GM12891 (cell line): Measurements from ENCODE around the gene ELFN2.

Experiments used
- DNase-seq: peaks from one replicate; pipeline ENCODE4 v3.0.0; 2011; ENCODE audit warnings: low spot score; ENCODE audit not compliant: insufficient read length
- FAIRE-seq: peaks from 2 replicates; lab custom pipeline; 2011; peaks lifted over from hg19 to GRCh38; lab: Jason Lieb, UNC
- PAX5 ChIP-seq: IDR thresholded peaks from 2 replicates; pipeline ENCODE4 v1.6.1; 2011; ENCODE audit warnings: low read length, moderate library complexity, mild to moderate bottlenecking; ENCODE audit not compliant: insufficient read depth, severe bottlenecking
- POLR2A ChIP-seq: IDR thresholded peaks from 2 replicates; pipeline ENCODE4 v1.6.1; 2011; ENCODE audit warnings: low read depth, low read length, control low read depth
- POLR2AphosphoS5 ChIP-seq: IDR thresholded peaks from 2 replicates; pipeline ENCODE4 v1.6.1; 2011; ENCODE audit warnings: low read depth, low read length, control low read depth
- POU2F2 ChIP-seq: IDR thresholded peaks from 2 replicates; pipeline ENCODE4 v1.6.1; 2011; ENCODE audit warnings: low read depth, mild to moderate bottlenecking, control low read depth, low read length, moderate library complexity
- SPI1 ChIP-seq: IDR thresholded peaks from 2 replicates; pipeline ENCODE4 v1.6.1; 2011; ENCODE audit warnings: low read depth, low read length, control low read depth
- TAF1 ChIP-seq: IDR thresholded peaks from 2 replicates; pipeline ENCODE4 v1.6.1; 2011; ENCODE audit warnings: low read depth, low read length, control low read depth

ELFN2 gene

DNA sequence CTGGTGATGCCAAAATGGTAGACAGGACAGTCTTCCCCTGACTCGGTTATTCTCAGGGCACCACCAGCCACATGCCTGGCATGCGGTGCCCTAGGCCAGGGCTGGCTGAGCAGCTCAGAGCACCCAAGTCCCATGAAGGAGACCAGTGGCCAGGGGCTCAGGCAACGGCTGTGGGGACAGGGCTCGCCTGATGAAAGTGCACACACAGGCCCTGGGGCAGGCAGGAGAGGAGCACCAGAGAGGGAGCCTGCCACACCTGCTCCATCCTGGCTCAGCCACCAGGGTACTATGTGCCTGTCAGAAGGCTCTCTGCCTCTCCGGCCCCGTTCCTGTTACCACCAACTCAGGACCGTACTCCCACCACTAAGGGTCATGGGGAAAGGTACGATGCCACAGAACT, 12.1 kb downstream of the ELFN2 start:
- TF ChIP-seq TAF1 (no peak), SPI1 (no peak), POLR2A (no peak), POLR2AphosphoS5 (no peak), POU2F2 (no peak), PAX5 (no peak)

DNA sequence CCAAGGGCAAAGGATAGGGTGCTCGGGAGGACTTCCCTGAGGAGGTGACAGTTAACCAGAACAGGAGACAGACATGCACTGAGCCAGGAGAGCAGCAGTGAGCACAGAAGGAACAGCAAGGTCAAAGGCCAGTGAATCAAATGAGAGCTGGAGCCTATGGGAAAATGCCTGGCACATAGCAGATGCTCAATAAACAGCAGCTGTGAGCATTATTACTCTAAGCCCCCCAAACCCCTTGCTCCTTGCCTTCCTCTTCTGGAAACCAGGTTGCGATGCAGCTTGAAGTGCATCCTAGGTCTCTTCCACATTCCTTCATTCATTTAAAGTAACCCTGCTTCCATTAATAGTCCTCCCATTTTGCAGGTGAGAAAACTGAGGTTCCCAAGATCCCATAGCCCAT, 13.0 kb downstream of the ELFN2 start:
- DNase-seq (no peak), FAIRE-seq (no peak)
- TF ChIP-seq POLR2AphosphoS5 (no peak), SPI1 (no peak), PAX5 (no peak), TAF1 (no peak)

More for the DNA sequence above, 12.1 kb downstream of the ELFN2 start:
- no peak for DNase-seq
- FAIRE-seq = no peak

DNA sequence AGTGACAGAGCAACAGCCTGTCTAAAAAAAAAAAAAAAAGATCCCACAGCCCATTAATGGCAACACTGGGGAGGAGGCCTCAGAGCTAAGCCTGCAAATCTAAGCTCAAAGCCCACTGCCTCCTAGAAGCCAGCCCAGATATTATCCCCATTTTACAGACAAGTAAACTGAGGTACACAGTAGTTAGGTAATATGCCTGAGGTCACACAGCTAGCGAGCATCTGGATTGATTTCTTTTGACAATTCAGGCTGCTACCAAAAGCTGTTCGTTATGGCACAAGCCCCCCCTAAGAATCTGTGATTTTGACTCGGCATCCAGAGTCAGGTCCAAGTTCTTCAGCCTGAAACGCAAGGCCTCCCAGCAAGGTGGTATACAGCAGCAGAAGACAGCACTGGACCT, 13.7 kb downstream of the ELFN2 start:
- TF ChIP-seq POLR2A (no peak), POU2F2 (no peak)
- FAIRE-seq (no peak), DNase-seq (no peak)

DNA sequence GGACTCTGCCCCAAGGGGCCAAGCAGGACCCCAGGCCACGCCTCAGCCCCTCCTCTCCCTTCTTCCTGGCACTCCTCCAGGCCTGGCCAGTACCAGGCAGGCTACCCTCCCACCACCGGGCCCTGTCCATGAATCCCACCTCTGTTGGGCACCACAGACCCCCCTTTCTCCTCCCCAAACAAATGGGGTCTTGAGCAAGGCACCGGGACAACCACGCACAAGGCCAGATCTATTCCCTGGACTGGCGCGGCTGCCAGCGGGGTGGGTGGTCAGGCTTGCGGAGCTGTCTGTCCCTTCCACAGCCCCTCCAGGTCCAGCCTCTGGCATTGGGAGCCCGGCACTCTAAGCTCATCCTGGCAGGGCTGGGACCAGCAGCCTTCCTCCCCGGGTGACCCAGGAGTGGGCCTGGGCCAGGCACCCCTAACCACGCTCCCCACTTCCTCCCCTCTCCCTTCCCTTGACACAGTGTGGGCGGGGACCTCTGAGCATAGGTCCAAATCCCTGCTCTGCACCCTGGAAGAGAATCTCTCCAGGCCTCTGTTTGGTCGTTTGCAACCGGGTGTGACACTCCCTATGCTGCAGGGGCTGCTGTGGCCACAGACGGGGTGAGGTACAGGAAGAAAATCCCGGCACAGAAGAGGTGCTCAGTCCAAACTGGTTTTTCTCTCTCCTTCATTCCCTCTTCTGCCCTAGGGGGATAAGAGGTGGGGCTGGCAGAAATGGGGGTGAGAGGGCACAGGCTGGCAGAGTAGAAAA, 14.6 kb downstream of the ELFN2 start:
- FAIRE-seq (no peak), DNase-seq (no peak)
- TF ChIP-seq POLR2AphosphoS5 = no peak

DNA sequence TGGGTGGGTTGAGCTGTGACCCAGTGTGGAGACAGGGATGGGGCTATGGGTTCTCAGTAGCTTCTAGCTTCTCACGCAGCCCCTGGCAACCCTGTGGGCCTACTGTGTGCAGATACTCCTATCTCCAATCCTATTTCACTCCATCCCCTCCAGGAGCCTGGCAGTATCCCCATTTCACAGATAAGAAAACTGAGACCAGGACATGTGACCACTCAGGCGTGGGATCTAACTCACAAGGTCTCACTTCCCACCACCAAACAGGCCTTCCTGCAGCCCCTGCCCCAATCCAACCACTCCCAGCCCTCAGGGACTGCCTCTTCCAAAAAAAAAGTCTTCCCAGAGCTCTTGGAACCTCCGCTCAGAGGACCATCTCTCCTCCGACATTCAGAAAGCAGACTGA, 15.6 kb downstream of the ELFN2 start:
- FAIRE-seq = no peak
- no peak for DNase-seq

DNA sequence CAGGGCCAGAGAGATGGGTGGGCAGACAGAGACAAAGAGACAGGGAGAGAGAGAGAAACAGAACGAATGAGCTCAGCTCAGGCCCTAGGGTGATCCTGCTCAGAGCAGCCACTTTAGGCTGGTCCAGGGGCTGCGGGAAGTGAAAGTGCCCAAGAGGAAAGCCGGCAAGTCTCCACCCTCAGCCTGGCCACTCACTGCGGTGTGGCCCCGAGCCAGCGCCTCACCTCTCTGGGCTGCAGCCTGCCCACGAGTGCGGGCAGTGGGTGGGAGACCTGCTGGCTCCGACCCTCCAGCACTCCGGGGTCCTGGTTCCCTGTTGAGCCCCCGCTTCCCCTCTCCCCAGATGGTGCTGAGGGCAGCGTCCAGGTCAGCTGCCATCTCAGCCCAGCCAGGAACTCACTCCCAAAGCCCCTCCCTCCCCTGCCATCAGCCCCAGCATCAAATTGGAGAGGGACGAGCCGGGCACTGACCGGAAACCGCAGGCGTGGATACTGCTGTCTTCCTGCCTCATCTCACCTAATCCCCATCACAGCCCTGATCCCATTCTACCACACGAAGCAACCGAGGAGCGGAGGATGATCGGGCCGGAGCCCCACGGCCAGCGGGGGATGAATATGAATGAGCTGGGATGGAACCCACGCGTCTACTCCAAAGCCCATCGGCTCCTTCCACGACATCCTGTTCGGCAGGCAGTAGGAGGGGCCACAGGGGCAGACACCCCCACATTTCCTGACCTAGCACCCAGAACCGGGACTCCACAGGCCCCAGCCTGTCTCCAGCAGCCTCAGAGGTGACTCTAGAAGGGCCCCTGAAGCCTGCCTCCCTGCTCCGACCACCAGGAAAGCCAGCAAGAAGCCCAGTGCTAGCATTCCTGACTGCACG, 16.9 kb downstream of the ELFN2 start:
- DNase-seq (no peak), FAIRE-seq (no peak)
- no peak for TF ChIP-seq POU2F2
- no peak for TF ChIP-seq POLR2AphosphoS5
- no peak for TF ChIP-seq TAF1
- TF ChIP-seq POLR2A = no peak
- no peak for TF ChIP-seq SPI1
- no peak for TF ChIP-seq PAX5

More for the DNA sequence above, 15.6 kb downstream of the ELFN2 start:
- TF ChIP-seq POLR2AphosphoS5 (no peak), POU2F2 (no peak), POLR2A (no peak), TAF1 (no peak), SPI1 (no peak), PAX5 (no peak)

DNA sequence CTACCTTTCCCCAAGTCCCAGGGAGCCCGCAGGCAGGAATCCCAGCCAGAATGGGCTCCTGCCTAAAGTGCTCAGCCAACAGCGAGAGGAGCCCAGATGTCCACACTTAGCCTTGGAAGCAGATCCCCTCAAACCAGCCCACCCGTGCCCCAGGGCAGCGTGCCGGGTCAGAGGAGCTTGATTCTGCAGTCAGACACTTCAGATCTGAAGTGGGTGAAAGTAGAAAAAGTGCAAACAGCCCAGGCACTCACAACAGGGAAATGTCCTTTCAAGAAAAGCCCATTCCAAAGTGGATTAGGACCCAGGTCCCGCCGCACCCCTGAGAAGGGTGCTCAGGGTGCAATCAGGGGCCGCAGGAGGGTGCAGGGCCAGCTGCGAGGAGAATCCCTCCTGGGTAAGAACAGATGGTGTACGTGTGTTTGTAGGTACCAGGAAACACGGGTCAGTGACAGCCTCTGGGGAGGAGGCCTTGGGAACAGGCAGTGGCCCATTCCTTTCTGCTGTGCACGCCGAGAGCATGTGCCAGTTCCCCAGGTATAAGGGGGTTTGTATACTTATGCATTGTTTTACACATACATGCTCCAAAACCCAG, 17.7 kb downstream of the ELFN2 start:
- DNase-seq = no peak

DNA sequence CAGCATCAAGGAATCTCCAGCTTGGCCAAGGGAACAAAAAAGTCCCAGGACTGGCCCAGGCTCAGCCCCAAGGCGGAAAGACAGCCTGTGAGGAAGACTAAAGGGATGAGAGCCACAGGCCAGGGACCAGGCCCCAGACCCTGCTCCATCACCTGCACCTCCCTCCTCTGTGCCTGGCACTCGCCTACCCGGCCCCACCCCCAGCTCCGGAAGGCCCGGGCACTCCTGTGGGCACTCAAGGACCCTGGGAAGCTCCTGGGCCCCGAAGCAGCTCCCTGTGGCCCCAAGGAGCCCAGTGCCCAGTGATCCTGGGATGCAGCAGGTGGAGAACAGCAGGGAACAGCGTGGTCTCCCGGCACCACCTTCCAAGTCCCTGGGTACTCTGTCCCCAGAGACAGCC, 18.2 kb downstream of the ELFN2 start:
- FAIRE-seq (no peak), DNase-seq (no peak)
- TF ChIP-seq POLR2A (no peak), POLR2AphosphoS5 (no peak)

More for the DNA sequence above, 17.7 kb downstream of the ELFN2 start:
- TF ChIP-seq POLR2AphosphoS5 (no peak), POLR2A (no peak), PAX5 (no peak), SPI1 (no peak), TAF1 (no peak), POU2F2 (no peak)
- no peak for FAIRE-seq

DNA sequence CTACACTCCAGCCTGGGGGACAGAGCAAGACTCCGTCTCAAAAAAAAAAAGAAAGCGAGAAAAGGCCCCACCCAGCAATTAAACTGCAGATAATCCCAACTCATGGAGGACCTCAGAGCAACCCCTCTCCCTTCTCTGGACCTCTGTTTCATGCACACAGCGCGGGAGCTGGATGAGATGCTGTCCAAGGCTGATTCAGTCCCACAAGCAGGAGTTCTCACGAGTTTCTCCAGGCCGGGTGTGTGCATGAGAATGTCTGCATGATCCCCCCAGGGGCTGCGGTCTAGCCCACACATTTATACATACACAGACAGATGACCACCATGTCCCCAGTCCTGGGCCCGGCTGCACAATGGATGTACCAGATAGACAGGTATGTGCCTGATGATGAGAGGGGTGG, 19.4 kb downstream of the ELFN2 start:
- TF ChIP-seq SPI1 (no peak), POLR2AphosphoS5 (no peak), TAF1 (no peak), PAX5 (no peak), POLR2A (no peak), POU2F2 (no peak)
- no peak for FAIRE-seq
- DNase-seq = no peak

DNA sequence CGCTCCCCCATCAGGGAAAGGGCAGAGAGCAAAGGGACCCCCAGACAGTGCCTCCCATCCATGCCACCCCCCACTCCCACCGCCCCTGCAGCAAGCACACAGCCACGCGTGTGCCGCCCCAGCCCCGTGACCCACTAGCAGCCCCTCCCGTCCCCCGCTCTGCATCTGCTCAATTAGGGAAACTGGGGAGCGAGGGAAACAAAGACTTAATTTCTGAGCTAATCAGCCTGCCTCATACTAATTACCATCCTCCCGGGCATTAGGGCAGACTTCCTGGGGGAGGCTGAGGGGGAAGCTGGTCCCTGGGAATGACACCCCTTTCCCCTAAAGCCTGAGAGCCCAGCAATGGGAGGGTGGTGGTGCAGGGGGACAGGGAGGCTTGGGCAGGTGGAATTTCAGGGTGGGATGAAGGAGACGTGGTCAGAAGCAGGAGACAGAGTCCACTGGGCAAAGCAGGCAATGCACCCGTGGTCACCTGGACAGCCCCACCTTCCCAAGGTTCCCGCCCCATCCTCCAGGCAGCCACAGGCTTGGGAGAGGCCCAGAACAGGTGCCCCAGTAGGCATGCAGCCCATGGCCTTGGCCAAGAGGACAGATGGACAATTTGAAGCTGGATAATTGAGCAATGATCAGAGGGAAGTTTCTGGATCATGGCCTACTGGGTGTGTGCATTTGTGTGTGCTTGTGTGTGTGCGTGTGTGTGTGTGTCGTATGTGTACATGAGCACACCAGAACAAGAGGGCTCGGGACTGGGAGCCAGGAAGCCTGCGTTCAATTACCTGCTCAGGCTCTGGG, 20.6 kb downstream of the ELFN2 start:
- DNase-seq (no peak), FAIRE-seq (no peak)
- TF ChIP-seq POU2F2 (no peak), SPI1 (no peak), PAX5 (no peak), POLR2AphosphoS5 (no peak), POLR2A (no peak), TAF1 (no peak)
